IPS DF 6.9 (cell line): Measurements from ENCODE around the gene LILRB1.
"Not testable (repeated sequence)": the region's sequence is repeated elsewhere in the genome, so short reads cannot be mapped to it uniquely, and the experiment has no call there.

Experiments used
- DNase-seq: peaks from one replicate; pipeline ENCODE4 v3.0.0-alpha.2; 2013; ENCODE audit warnings: low read depth, low spot score
- H3K27ac ChIP-seq: one replicate; pipeline ENCODE4 v1.5.1; 2013; ENCODE audit warnings: low read length, control low read depth
- H3K27me3 ChIP-seq: 2 replicates; pipeline ENCODE4 v1.6.1; 2013; ENCODE audit warnings: mild to moderate bottlenecking, low read length; ENCODE audit not compliant: control insufficient read depth, insufficient read depth
- H3K36me3 ChIP-seq: 2 replicates; pipeline ENCODE4 v1.6.1; 2013; ENCODE audit warnings: low read length; ENCODE audit not compliant: control insufficient read depth, insufficient read depth
- H3K4me1 ChIP-seq: 2 replicates; pipeline ENCODE4 v1.6.1; 2013; ENCODE audit warnings: low read length; ENCODE audit not compliant: control insufficient read depth, insufficient read depth
- H3K4me3 ChIP-seq: 2 replicates; pipeline ENCODE4 v1.5.1; 2013; ENCODE audit warnings: mild to moderate bottlenecking, low read length
- H3K9me3 ChIP-seq: 2 replicates; pipeline ENCODE4 v1.6.1; 2013; ENCODE audit warnings: low read length, inconsistent platforms; ENCODE audit not compliant: control insufficient read depth, insufficient read depth
- WGBS: extraction: QIAGEN DNeasy Blood & Tissue Kit; methylation state at CpG from one replicate; pipeline ENCODE4 v1.1.7; 2013; ENCODE audit warnings: mixed read lengths, missing lambda C conversion rate; ENCODE audit not compliant: insufficient read length, insufficient coverage; 5-methylcytosine and 5-hydroxymethylcytosine counted together

LILRB1 gene

GRCh38 chr19:54624934-54625730 is 5.2 kb upstream of the LILRB1 start:
- not testable (repeated sequence) for H3K36me3 ChIP-seq, H3K9me3 ChIP-seq, DNase-seq, H3K4me3 ChIP-seq, H3K27ac ChIP-seq, H3K27me3 ChIP-seq, H3K4me1 ChIP-seq
- no CpG with 5 or more reads among the region's 15 CpGs for WGBS

- H3K27ac ChIP-seq, result no peak overlapping the region
- H3K4me3 ChIP-seq, result no peak overlapping the region
- no peaks in the 10 kb centered on the region for H3K36me3 ChIP-seq
- H3K9me3 ChIP-seq, result peaks cover 7% of the 10 kb centered on the region
- H3K4me1 ChIP-seq, result no peaks in the 10 kb centered on the region
- WGBS, result no CpG with 5 or more reads among the region's 8 CpGs
- H3K27me3 ChIP-seq, result no peaks in the 10 kb centered on the region
- DNase-seq, result no peak
Observed at GRCh38 chr19:54626757-54627156, 3.5 kb upstream of the LILRB1 start.

DNA sequence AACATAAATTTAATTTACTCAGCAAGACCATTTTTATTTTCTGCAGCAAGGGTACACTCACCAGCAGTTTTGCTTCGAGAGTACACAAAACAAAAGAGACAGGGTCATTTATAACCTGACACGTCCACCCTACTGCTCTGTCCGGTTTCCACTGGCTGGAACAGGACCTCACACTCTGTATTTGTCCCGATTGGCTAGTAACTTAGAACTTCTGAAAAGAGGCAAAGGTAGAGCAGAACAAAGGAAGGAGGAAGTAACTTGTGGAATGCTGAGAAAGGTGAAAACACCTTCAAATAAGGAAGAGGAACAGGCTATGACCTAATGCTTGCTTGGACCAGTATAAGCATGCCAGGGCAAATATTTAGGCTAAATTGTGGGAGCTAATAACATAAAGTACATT is 2.4 kb upstream of the LILRB1 start:
- DNase-seq, H3K27me3 ChIP-seq, H3K4me1 ChIP-seq, H3K4me3 ChIP-seq, H3K36me3 ChIP-seq, H3K27ac ChIP-seq, H3K9me3 ChIP-seq: not testable (repeated sequence)
- no CpG with 5 or more reads among the region's 4 CpGs for WGBS

GRCh38 chr19:54630782-54631181 is 498 bp downstream of the LILRB1 start:
- H3K27ac ChIP-seq, result no peak overlapping the region
- WGBS, result no CpG with 5 or more reads among the region's 6 CpGs

GRCh38 chr19:54631489-54632337 is 1.4 kb downstream of the LILRB1 start:
- H3K27me3 ChIP-seq, H3K27ac ChIP-seq, H3K9me3 ChIP-seq, DNase-seq, H3K4me3 ChIP-seq, H3K36me3 ChIP-seq, H3K4me1 ChIP-seq: not testable (repeated sequence)
- no CpG with 5 or more reads among the region's 23 CpGs for WGBS

More at GRCh38 chr19:54630782-54631181, 498 bp downstream of the LILRB1 start:
- Histone ChIP-seq H3K36me3 (no peaks in the 10 kb centered on the region), H3K9me3 (peaks cover 10% of the 10 kb centered on the region), H3K4me3 (no peak overlapping the region), H3K27me3 (no peaks in the 10 kb centered on the region), H3K4me1 (no peaks in the 10 kb centered on the region; the same call in 1 of the 2 replicates)
- no peak for DNase-seq

- H3K4me3 ChIP-seq, DNase-seq, H3K27me3 ChIP-seq, H3K27ac ChIP-seq, H3K36me3 ChIP-seq, H3K4me1 ChIP-seq, H3K9me3 ChIP-seq: not testable (repeated sequence)
- no CpG with 5 or more reads among the region's 16 CpGs for WGBS
Observed at GRCh38 chr19:54632517-54632916, 2.2 kb downstream of the LILRB1 start.

GRCh38 chr19:54633401-54633800 is 3.1 kb downstream of the LILRB1 start:
- H3K9me3 ChIP-seq, result peaks cover 8% of the 10 kb centered on the region
- no peaks in the 10 kb centered on the region for H3K36me3 ChIP-seq
- H3K4me1 ChIP-seq, result no peaks in the 10 kb centered on the region; the same call in 1 of the 2 replicates
- WGBS, result no CpG with 5 or more reads among the region's 7 CpGs
- H3K27ac ChIP-seq, result no peak overlapping the region
- no peaks in the 10 kb centered on the region for H3K27me3 ChIP-seq
- DNase-seq, result no peak
- H3K4me3 ChIP-seq, result no peak overlapping the region

DNA sequence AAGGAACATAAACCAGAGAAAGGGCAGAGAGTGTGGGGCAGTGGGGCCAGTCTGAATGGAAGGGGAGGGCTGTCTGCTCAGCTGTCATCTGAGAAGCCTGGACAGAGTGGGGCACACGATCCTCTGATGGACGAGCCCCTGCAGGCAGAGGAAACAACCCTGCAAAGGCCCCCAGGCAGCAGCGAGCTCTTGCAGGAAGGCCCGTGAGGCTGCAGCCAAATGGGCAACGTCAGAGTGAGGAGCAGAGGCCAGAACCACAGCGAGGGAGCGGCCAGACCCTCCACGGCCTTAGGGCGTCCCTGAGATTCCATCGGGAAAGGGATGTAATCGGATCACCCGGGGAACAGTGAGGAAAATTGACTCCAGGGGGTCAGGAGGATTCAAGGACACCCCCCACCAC is 5.8 kb downstream of the LILRB1 start:
- not testable (repeated sequence) for H3K27me3 ChIP-seq, DNase-seq, H3K36me3 ChIP-seq, H3K9me3 ChIP-seq, H3K27ac ChIP-seq, H3K4me3 ChIP-seq, H3K4me1 ChIP-seq
- WGBS, result no CpG with 5 or more reads among the region's 12 CpGs

DNA sequence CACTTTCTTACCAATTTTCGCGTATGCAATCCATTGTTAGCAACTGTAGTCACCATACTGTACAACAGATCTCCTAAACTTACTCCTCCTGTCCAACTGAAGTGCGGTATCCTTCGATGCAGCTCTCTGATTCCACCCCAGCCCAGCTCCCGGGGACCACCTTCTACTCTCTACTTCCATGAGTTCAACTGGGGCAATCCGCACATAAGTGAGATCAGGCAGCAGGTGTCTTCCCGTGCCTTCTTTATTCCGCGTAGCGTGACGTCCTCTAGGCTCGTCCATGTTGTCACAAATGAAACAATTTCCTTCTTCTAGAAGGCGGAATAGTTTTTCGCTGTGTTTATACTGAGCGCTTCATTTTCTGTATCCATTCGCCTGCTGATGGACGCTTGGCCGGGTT is 8.4 kb downstream of the LILRB1 start:
- no peak overlapping the region for H3K4me3 ChIP-seq
- no peaks in the 10 kb centered on the region; the same call in 1 of the 2 replicates for H3K4me1 ChIP-seq
- no peaks in the 10 kb centered on the region for H3K36me3 ChIP-seq
- H3K9me3 ChIP-seq, result peaks cover 3% of the 10 kb centered on the region; the same call in 1 of the 2 replicates
- no peaks in the 10 kb centered on the region for H3K27me3 ChIP-seq
- H3K27ac ChIP-seq, result no peak overlapping the region
- no CpG with 5 or more reads among the region's 18 CpGs for WGBS
- DNase-seq, result no peak

DNA sequence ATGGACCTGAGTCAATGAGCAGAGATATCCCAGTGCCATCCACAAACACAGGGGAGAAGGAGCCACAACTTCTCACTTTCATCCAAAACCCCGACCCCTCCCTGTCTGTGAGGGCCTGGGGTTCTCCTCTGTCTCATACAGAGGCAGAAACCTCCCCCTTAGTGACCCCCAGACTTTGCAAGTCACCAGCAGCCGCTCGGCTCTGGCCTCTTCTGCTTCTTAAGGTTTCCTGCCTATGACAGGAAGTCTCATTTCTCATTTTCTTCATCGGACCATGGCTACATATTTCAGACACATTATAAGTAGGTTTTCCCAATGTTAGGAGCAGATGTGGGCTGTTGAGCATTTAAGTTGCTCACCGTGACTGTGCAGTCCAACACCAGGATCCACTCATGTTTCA is 12.7 kb downstream of the LILRB1 start:
- H3K27me3 ChIP-seq, H3K4me3 ChIP-seq, H3K4me1 ChIP-seq, H3K36me3 ChIP-seq, H3K9me3 ChIP-seq, DNase-seq, H3K27ac ChIP-seq: not testable (repeated sequence)
- no CpG with 5 or more reads among the region's 5 CpGs for WGBS
